Thyroid gland (tissue), 4 donors: Measurements from ENCODE around the gene RAB23.

Source experiments
- CTCF ChIP-seq, 6 experiments: fragments of 200-600 bp in 3 of 6; fragments of 450-650 bp in 3 of 6; sonication (generic) in 3 of 6; IDR thresholded peaks; one replicate each; pipeline ENCODE4 v1.5.1; 2016 to 2019; ENCODE audit warnings: antibody characterized with exemption in 6 of 6, mild to moderate bottlenecking in 2 of 6, inconsistent platforms in 1 of 6, moderate library complexity in 1 of 6
- POLR2A ChIP-seq, 2 donors: fragments of 450-650 bp; IDR thresholded peaks; one replicate each; pipeline ENCODE4 v1.6.1; 2017; ENCODE audit warnings: antibody characterized with exemption in 2 of 2, mild to moderate bottlenecking in 2 of 2, moderate library complexity in 1 of 2

- TF ChIP-seq CTCF (IDR thresholded peaks at IDR 0.05) = no peak
- TF ChIP-seq POLR2A (IDR thresholded peaks at IDR 0.05) = no peak
Observed at GRCh38 chr6:57252137-57252536, 30.0 kb upstream of the RAB23 start.
